IMR-90 (cell line): ENCODE measurements around the gene DYSF. TPM values are rescaled to one million over a fixed set of nuclear protein-coding genes. Genes with fewer than 3 reads are reported as not detected.

Experiments
- ATAC-seq: fragments of 200-7000 bp; cut with Tn5 transposase; 2 replicates; pipeline ENCODE4 v1.9.1; 2020; ENCODE audit warnings: low read depth, mild to moderate bottlenecking, moderate library complexity
- BruUV-seq: library from RNA; stranded (reverse); fragments of 400-500 nt; replicated peaks from 2 replicates; lab custom pipeline; 2021; lab: Mats Ljungman, UMichigan
- CTCF ChIA-PET: fragments of 300-600 bp; formaldehyde crosslinking; extraction: SDS; loops from one replicate; lab custom pipeline; 2021; ENCODE audit warnings: antibody characterized with exemption; lab: Yijun Ruan, JAX
- POLR2A ChIA-PET: fragments of 300-600 bp; sonication (Branson Sonifier 250); formaldehyde crosslinking; loops from one replicate; lab custom pipeline; 2022; ENCODE audit warnings: antibody characterized with exemption; ENCODE audit not compliant: unreplicated experiment; lab: Charles Lee
- DNase-seq: peaks from one replicate; pipeline ENCODE4 v3.0.0; 2013
- H2AFZ ChIP-seq: replicated peaks from 2 replicates; pipeline ENCODE3; 2013; ENCODE audit warnings: low read length, mild to moderate bottlenecking; ENCODE audit not compliant: poor library complexity
- H2AK5ac ChIP-seq: 2 replicates; pipeline ENCODE4 v1.6.1; 2013; ENCODE audit warnings: low read depth, low read length, inconsistent platforms
- H2AK9ac ChIP-seq: replicated peaks from 2 replicates; pipeline ENCODE3; 2013; ENCODE audit warnings: mild to moderate bottlenecking, low read depth, low read length, moderate library complexity; ENCODE audit not compliant: poor library complexity
- H2BK120ac ChIP-seq: 2 replicates; pipeline ENCODE4 v1.6.1; 2013; ENCODE audit warnings: low read depth, low read length, inconsistent platforms
- H2BK15ac ChIP-seq: 3 replicates; pipeline ENCODE4 v1.6.1; 2013; ENCODE audit warnings: low read depth, low read length, inconsistent platforms
- H2BK20ac ChIP-seq: 2 replicates; pipeline ENCODE4 v1.6.1; 2013; ENCODE audit warnings: low read depth, mild to moderate bottlenecking, inconsistent platforms, low read length, moderate library complexity
- H2BK5ac ChIP-seq: 2 replicates; pipeline ENCODE4 v1.6.1; 2013; ENCODE audit warnings: mild to moderate bottlenecking, low read depth, low read length, inconsistent platforms; ENCODE audit not compliant: poor library complexity, severe bottlenecking
- H3K14ac ChIP-seq: replicated peaks from 2 replicates; pipeline ENCODE4 v1.6.1; 2013; ENCODE audit warnings: low read depth, low read length, inconsistent platforms
- H3K18ac ChIP-seq: 2 replicates; pipeline ENCODE4 v1.6.1; 2013; ENCODE audit warnings: low read depth, low read length, control low read depth
- H3K23ac ChIP-seq: 2 replicates; pipeline ENCODE4 v1.6.1; 2013; ENCODE audit warnings: low read depth, low read length, inconsistent platforms
- H3K27ac ChIP-seq: 2 replicates; pipeline ENCODE4 v1.5.1; 2013; ENCODE audit warnings: mild to moderate bottlenecking, control low read depth, low read length; ENCODE audit not compliant: insufficient read depth
- H3K27me3 ChIP-seq: 2 replicates; pipeline ENCODE4 v1.6.1; 2013; ENCODE audit warnings: low read length; ENCODE audit not compliant: control insufficient read depth, insufficient read depth
- H3K36me3 ChIP-seq: 2 replicates; pipeline ENCODE4 v1.6.1; 2013; ENCODE audit warnings: low read length, mixed read lengths; ENCODE audit not compliant: control insufficient read depth, insufficient read depth
- H3K4ac ChIP-seq: 2 replicates; pipeline ENCODE4 v1.6.1; 2013; ENCODE audit warnings: low read depth, low read length, inconsistent platforms
- H3K4me1 ChIP-seq: 2 replicates; pipeline ENCODE4 v1.6.1; 2013; ENCODE audit warnings: low read length, mixed read lengths; ENCODE audit not compliant: control insufficient read depth, insufficient read depth
- H3K4me2 ChIP-seq: 2 replicates; pipeline ENCODE4 v1.6.1; 2013; ENCODE audit warnings: low read depth, mild to moderate bottlenecking, control low read depth, low read length, moderate library complexity
- H3K4me3 ChIP-seq: 2 replicates; pipeline ENCODE4 v1.5.1; 2013; ENCODE audit warnings: low read depth, mild to moderate bottlenecking, control low read depth, low read length, moderate library complexity; ENCODE audit not compliant: insufficient read depth
- H3K56ac ChIP-seq: 2 replicates; pipeline ENCODE4 v1.6.1; 2013; ENCODE audit warnings: low read length, inconsistent platforms; ENCODE audit not compliant: insufficient read depth; ENCODE audit errors: extremely low read depth
- H3K79me1 ChIP-seq, 2 experiments: 2 replicates each; pipeline ENCODE4 v1.6.1; 2013; ENCODE audit warnings: low read length in 2 of 2, inconsistent platforms in 1 of 2, low read depth in 1 of 2
- H3K9ac ChIP-seq: 2 replicates; pipeline ENCODE4 v1.6.1; 2013; ENCODE audit warnings: low read depth, low read length, control low read depth
- H3K9me1 ChIP-seq: 2 replicates; pipeline ENCODE4 v1.6.1; 2013; ENCODE audit warnings: low read length, inconsistent platforms; ENCODE audit not compliant: insufficient read depth
- H3K9me3 ChIP-seq: 2 replicates; pipeline ENCODE4 v1.6.1; 2013; ENCODE audit warnings: low read length; ENCODE audit not compliant: control insufficient read depth, insufficient read depth
- H4K20me1 ChIP-seq: 2 replicates; pipeline ENCODE4 v1.6.1; 2013; ENCODE audit warnings: low read length, inconsistent platforms; ENCODE audit not compliant: insufficient read depth
- H4K5ac ChIP-seq: 2 replicates; pipeline ENCODE4 v1.6.1; 2013; ENCODE audit warnings: mild to moderate bottlenecking, low read depth, low read length, control low read depth
- H4K8ac ChIP-seq, 2 experiments: 2 replicates each; pipeline ENCODE4 v1.6.1; 2013; ENCODE audit warnings: low read depth in 2 of 2, low read length in 2 of 2, control low read depth in 1 of 2, inconsistent platforms in 1 of 2
- H4K91ac ChIP-seq: 2 replicates; pipeline ENCODE4 v1.6.1; 2013; ENCODE audit warnings: low read depth, low read length, inconsistent platforms; ENCODE audit not compliant: insufficient read depth
- CEBPB ChIP-seq: IDR thresholded peaks from 2 replicates; pipeline ENCODE4 v1.6.1; 2012; ENCODE audit warnings: low read depth, low read length, improper control_type of control experiment
- RCOR1 ChIP-seq: IDR thresholded peaks from 2 replicates; pipeline ENCODE4 v1.6.1; 2012; ENCODE audit warnings: mild to moderate bottlenecking, low read length, improper control_type of control experiment; ENCODE audit not compliant: insufficient replicate concordance
- RFX5 ChIP-seq: IDR thresholded peaks from 2 replicates; pipeline ENCODE4 v1.8.0; 2012; ENCODE audit warnings: low read depth, mild to moderate bottlenecking, low read length, moderate library complexity
- SMC3 ChIP-seq: fragments of 150-350 bp; IDR thresholded peaks from 2 replicates; pipeline ENCODE4 v1.6.1; 2016; ENCODE audit warnings: low read depth, mild to moderate bottlenecking, antibody characterized with exemption, low read length, moderate library complexity
- WGBS, 2 experiments: methylation state at CpG; one replicate each; pipeline versions ENCODE4 v1.1.5 to v1.1.7; 2013; ENCODE audit warnings: missing lambda C conversion rate in 2 of 2; ENCODE audit not compliant: insufficient read length in 1 of 2; ENCODE audit errors: extremely low coverage in 2 of 2; 5-methylcytosine and 5-hydroxymethylcytosine counted together
- dilution Hi-C: fragments of 300-500 bp; cut with HindIII; formaldehyde crosslinking; loops from one replicate; pipeline ENCODE4 v1.14.3; 2018; ENCODE audit warnings: low sequenced_read_pairs; ENCODE audit not compliant: unreplicated experiment
- in situ Hi-C: fragments of 300-500 bp; cut with MboI; formaldehyde crosslinking; loops from 3 replicates; pipeline ENCODE4 v1.14.3; 2019; ENCODE audit warnings: low sequenced_read_pairs, inconsistent platforms, mixed read lengths
- intact Hi-C: fragments of 100-400 bp; cut with micrococcal nuclease; formaldehyde crosslinking; loops from 2 replicates; pipeline ENCODE4 v1.10.0; 2022
- polyA plus RNA-seq, 3 experiments: library from polyadenylated mRNA; depleted of rRNA; stranded (reverse); fragments of >200 nt; gene quantifications; 2 replicates each; pipeline ENCODE4 v1.2.3, GENCODE V29; 2012; ENCODE audit warnings: low replicate concordance in 1 of 3
- total RNA-seq: library from RNA; depleted of rRNA; stranded (reverse); fragments of >200 nt; gene quantifications from 2 replicates; pipeline ENCODE4 v1.2.3, GENCODE V29; 2012
- TF ChIP-seq, protein P1 (sequence below): fragments of 150-350 bp; IDR thresholded peaks from 2 replicates; pipeline ENCODE4 v1.6.1; 2016; ENCODE audit warnings: low read depth, mild to moderate bottlenecking, low read length, moderate library complexity, borderline replicate concordance

Gene DYSF
- total and polyA plus RNA-seq, 2 of the 4 experiments (the other 2 are of a cell fraction), result 0.09 to 0.18 TPM

DNA sequence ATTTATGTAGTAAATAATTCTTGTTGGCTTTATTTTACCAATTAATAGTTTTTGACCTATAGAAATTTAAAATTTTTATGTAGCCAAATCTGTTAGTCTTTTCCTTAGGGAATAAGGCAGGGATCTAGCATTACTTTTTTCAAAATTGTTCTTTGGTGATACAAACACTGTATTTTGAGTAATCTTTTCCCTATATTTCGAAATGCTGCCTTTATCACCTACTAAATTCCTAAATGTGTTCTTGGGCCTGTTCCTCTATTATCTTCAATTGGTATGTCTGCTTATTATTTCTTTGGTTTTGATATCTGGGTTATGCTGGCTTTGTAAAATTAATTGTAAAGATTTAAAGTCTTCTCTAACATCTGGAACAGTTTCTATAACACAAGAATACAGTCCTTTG is 87.5 kb downstream of the DYSF start:
- Histone ChIP-seq H4K20me1 (no peaks in the 10 kb centered on the region), H2BK20ac (no peak overlapping the region), H3K4me1 (no peaks in the 10 kb centered on the region), H3K9me3 (no peaks in the 10 kb centered on the region), H3K27me3 (peaks cover 9% of the 10 kb centered on the region), H4K5ac (no peak overlapping the region), H4K91ac (no peak overlapping the region), H3K56ac (no peak overlapping the region), H3K9me1 (no peaks in the 10 kb centered on the region), H3K36me3 (no peaks in the 10 kb centered on the region), H3K18ac (no peak overlapping the region), H2BK120ac (no peak overlapping the region), H2AFZ (no peak overlapping the region), H3K4me3 (no peak overlapping the region), H2AK5ac (no peak overlapping the region), H3K9ac (no peak overlapping the region), H3K23ac (no peak overlapping the region), H3K4me2 (no peak overlapping the region), H4K8ac (no peak overlapping the region), H3K4ac (no peak overlapping the region), H2AK9ac (no peak overlapping the region), H3K27ac (no peak overlapping the region), H2BK5ac (no peak overlapping the region), H2BK15ac (no peak overlapping the region), H3K79me1 (no peaks in the 10 kb centered on the region), H3K14ac (no peak overlapping the region)
- no CpG with 5 or more reads among the region's 1 CpG for WGBS, 2 experiments
- POLR2A ChIA-PET, result no interaction called here
- in situ Hi-C loops, result loop anchor here (25.0 kb wide), 3 partner anchors 1046 to 1346 kb away; partner anchors contain the start of gene SPR
- no TSS peak for BruUV-seq
- intact Hi-C loops, result loop anchor here (10.0 kb wide), 1 partner anchor 454 kb away; no protein-coding TSS in a partner anchor
- dilution Hi-C loops, result no loop called here
- CTCF ChIA-PET, result no interaction called here
- TF ChIP-seq RCOR1 (no peak), SMC3 (no peak), RFX5 (no peak), CEBPB (no peak)
- TF ChIP-seq, protein P1, sequence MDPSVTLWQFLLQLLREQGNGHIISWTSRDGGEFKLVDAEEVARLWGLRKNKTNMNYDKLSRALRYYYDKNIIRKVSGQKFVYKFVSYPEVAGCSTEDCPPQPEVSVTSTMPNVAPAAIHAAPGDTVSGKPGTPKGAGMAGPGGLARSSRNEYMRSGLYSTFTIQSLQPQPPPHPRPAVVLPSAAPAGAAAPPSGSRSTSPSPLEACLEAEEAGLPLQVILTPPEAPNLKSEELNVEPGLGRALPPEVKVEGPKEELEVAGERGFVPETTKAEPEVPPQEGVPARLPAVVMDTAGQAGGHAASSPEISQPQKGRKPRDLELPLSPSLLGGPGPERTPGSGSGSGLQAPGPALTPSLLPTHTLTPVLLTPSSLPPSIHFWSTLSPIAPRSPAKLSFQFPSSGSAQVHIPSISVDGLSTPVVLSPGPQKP, result no peak
- ATAC-seq, result no peak
- no peak for DNase-seq
